GM19025 (cell line): ENCODE data around the gene SRP68.
A peak's percentile ranks its signal among the peaks of the same experiment; 100 is the strongest.

Experiments
- ATAC-seq: cut with Tn5 transposase; IDR thresholded peaks from one replicate; pipeline ENCODE4 v1.9.1; 2021; ENCODE audit warnings: mild to moderate bottlenecking, low read depth, moderate library complexity; ENCODE audit not compliant: unreplicated experiment

SRP68 gene

GRCh38 chr17:76072148-76072858, at the start of gene SRP68:
Gene SRP68, minus strand, starts transcription at chr17:76072517. Its CDS starts 26 bp downstream, at chr17:76072491.
- peak; percentile 91 for ATAC-seq

GRCh38 chr17:76121932-76122430, 49.7 kb upstream of the SRP68 start:
- ATAC-seq, result no peak

GRCh38 chr17:76120658-76121008, 48.3 kb upstream of the SRP68 start:
- ATAC-seq, result no peak

GRCh38 chr17:76119409-76120371, 47.4 kb upstream of the SRP68 start:
- ATAC-seq, result no peak

- no peak for ATAC-seq
These were observed 42.9 kb upstream of the SRP68 start for GRCh38 chr17:76115138-76115754.

GRCh38 chr17:76111956-76112355, 39.6 kb upstream of the SRP68 start:
- no peak for ATAC-seq

- ATAC-seq, result no peak
These were observed 35.2 kb upstream of the SRP68 start for GRCh38 chr17:76107509-76107908.

- ATAC-seq, result no peak
These were observed 34.4 kb upstream of the SRP68 start for GRCh38 chr17:76106703-76107102.

- no peak for ATAC-seq
These were observed 32.5 kb upstream of the SRP68 start for GRCh38 chr17:76104896-76105231.

GRCh38 chr17:76104140-76104895, 32.0 kb upstream of the SRP68 start:
- no peak for ATAC-seq

- peak; percentile 77 for ATAC-seq
These were observed 31.2 kb upstream of the SRP68 start, which contains the start of gene EXOC7 for GRCh38 chr17:76103274-76104139. Gene EXOC7, minus strand, starts transcription at chr17:76103787. Its CDS starts 95 bp downstream, at chr17:76103692.

GRCh38 chr17:76102944-76103273, 30.6 kb upstream of the SRP68 start:
- no peak for ATAC-seq

- no peak for ATAC-seq
These were observed 25.5 kb upstream of the SRP68 start for GRCh38 chr17:76097716-76098295.

GRCh38 chr17:76095943-76096342, 23.6 kb upstream of the SRP68 start:
- ATAC-seq, result no peak

GRCh38 chr17:76094046-76094445, 21.7 kb upstream of the SRP68 start:
- ATAC-seq, result no peak

GRCh38 chr17:76092526-76093413, 20.5 kb upstream of the SRP68 start:
- ATAC-seq, result no peak

- ATAC-seq, result no peak
These were observed 19.4 kb upstream of the SRP68 start for GRCh38 chr17:76091526-76092286.
